Small intestine (tissue), 7 donors: ENCODE measurements around the gene STX8. TPM values are rescaled to one million over a fixed set of nuclear protein-coding genes. Genes with fewer than 3 reads are reported as not detected.

Experiments used
- DNase-seq, 2 donors: peaks; one replicate each; pipeline versions ENCODE4 v3.0.0 to v3.0.0-alpha.2; 2013
- FAIRE-seq: peaks from 2 replicates; lab custom pipeline; 2012; peaks lifted over from hg19 to GRCh38; lab: Jason Lieb, UNC
- H3K27ac ChIP-seq, 3 donors: one replicate each; pipeline ENCODE4 v1.5.1; 2013; ENCODE audit warnings: low read length in 2 of 3, mild to moderate bottlenecking in 2 of 3, control low read depth in 1 of 3, inconsistent platforms in 1 of 3, low read depth in 1 of 3, moderate library complexity in 1 of 3
- H3K27me3 ChIP-seq, 3 donors: one replicate each; pipeline ENCODE4 v1.6.1; 2013; ENCODE audit warnings: low read length in 3 of 3, inconsistent platforms in 1 of 3; ENCODE audit not compliant: control insufficient read depth in 3 of 3, insufficient read depth in 3 of 3
- H3K36me3 ChIP-seq, 3 donors: one replicate each; pipeline ENCODE4 v1.6.1; 2013; ENCODE audit warnings: low read length in 3 of 3, inconsistent platforms in 1 of 3, low read depth in 1 of 3, mild to moderate bottlenecking in 1 of 3, moderate library complexity in 1 of 3; ENCODE audit not compliant: control insufficient read depth in 3 of 3, insufficient read depth in 2 of 3
- H3K4me1 ChIP-seq, 3 donors: one replicate each; pipeline ENCODE4 v1.6.1; 2013; ENCODE audit warnings: low read length in 2 of 3, inconsistent platforms in 1 of 3, low read depth in 1 of 3, mild to moderate bottlenecking in 1 of 3, moderate library complexity in 1 of 3; ENCODE audit not compliant: control insufficient read depth in 3 of 3, insufficient read depth in 2 of 3
- H3K4me3 ChIP-seq, 3 donors: one replicate each; pipeline ENCODE4 v1.5.1; 2013; ENCODE audit warnings: low read length in 3 of 3, control low read depth in 1 of 3, inconsistent platforms in 1 of 3, low read depth in 1 of 3, mild to moderate bottlenecking in 1 of 3, moderate library complexity in 1 of 3
- H3K9me3 ChIP-seq, 2 donors: one replicate each; pipeline ENCODE4 v1.6.1; 2013; ENCODE audit warnings: low read depth in 1 of 2, low read length in 1 of 2; ENCODE audit not compliant: control insufficient read depth in 2 of 2, insufficient read depth in 1 of 2
- WGBS, 3 donors: extraction: QIAGEN DNeasy Blood & Tissue Kit; methylation state at CpG; one replicate each; pipeline ENCODE4 v1.1.7; 2013; 5-methylcytosine and 5-hydroxymethylcytosine counted together
- polyA plus RNA-seq, 4 donors: library from polyadenylated mRNA; stranded (reverse) in 3 of 4; unstranded in 1 of 4; fragments of 200-250 nt in 3 of 4; fragments of 120-200 nt in 1 of 4; gene quantifications; one replicate each; pipeline versions ENCODE4 v1.2.1 to v1.2.3, GENCODE V29; 2013
- donor health status: healthy with polysubstance abuse.
- donor health status: control.
- donor health status: control.
- donor health status: Bipolar disorder and iron deficiency.
- donor health status: healthy.

The STX8 gene
- polyA plus RNA-seq, 4 donors: 35.3 to 72.2 (median 51.8) TPM

GRCh38 chr17:9224485-9224884, 351.1 kb downstream of the STX8 start:
- Histone ChIP-seq H3K27me3 (no peaks in the 10 kb centered on the region), H3K4me3 (no peak overlapping the region), H3K27ac (no peak overlapping the region), H3K36me3 (peaks cover 0 to 2% (median 0%) of the 10 kb centered on the region in 3 donors), H3K4me1 (no peaks in the 10 kb centered on the region), H3K9me3 (no peaks in the 10 kb centered on the region)
- 90 to 96% (median 92%) methylated on average over 7 of the region's 7 CpGs for WGBS, 3 donors
- no peak for FAIRE-seq
- no peak for DNase-seq

GRCh38 chr17:9223531-9223930, 352.1 kb downstream of the STX8 start:
- no peak for DNase-seq
- Histone ChIP-seq H3K4me3 (no peak overlapping the region), H3K9me3 (no peaks in the 10 kb centered on the region), H3K36me3 (peaks cover 0 to 2% (median 0%) of the 10 kb centered on the region in 3 donors), H3K27me3 (no peaks in the 10 kb centered on the region), H3K4me1 (no peaks in the 10 kb centered on the region), H3K27ac (no peak overlapping the region)
- no peak for FAIRE-seq
- 77 to 91% (median 80%) methylated on average over 8 of the region's 8 CpGs for WGBS, 3 donors

GRCh38 chr17:9221922-9222180, 353.8 kb downstream of the STX8 start:
- WGBS, 3 donors: 90 to 97% (median 92%) methylated on average over 3 to 5 of the region's 5 CpGs
- H3K4me1 ChIP-seq: no peaks in the 10 kb centered on the region
- FAIRE-seq: no peak
- no peak for DNase-seq
- H3K27ac ChIP-seq: no peak overlapping the region
- H3K4me3 ChIP-seq: no peak overlapping the region
- H3K36me3 ChIP-seq: peaks cover 0 to 2% (median 0%) of the 10 kb centered on the region in 3 donors
- no peaks in the 10 kb centered on the region for H3K27me3 ChIP-seq
- no peaks in the 10 kb centered on the region for H3K9me3 ChIP-seq

DNA sequence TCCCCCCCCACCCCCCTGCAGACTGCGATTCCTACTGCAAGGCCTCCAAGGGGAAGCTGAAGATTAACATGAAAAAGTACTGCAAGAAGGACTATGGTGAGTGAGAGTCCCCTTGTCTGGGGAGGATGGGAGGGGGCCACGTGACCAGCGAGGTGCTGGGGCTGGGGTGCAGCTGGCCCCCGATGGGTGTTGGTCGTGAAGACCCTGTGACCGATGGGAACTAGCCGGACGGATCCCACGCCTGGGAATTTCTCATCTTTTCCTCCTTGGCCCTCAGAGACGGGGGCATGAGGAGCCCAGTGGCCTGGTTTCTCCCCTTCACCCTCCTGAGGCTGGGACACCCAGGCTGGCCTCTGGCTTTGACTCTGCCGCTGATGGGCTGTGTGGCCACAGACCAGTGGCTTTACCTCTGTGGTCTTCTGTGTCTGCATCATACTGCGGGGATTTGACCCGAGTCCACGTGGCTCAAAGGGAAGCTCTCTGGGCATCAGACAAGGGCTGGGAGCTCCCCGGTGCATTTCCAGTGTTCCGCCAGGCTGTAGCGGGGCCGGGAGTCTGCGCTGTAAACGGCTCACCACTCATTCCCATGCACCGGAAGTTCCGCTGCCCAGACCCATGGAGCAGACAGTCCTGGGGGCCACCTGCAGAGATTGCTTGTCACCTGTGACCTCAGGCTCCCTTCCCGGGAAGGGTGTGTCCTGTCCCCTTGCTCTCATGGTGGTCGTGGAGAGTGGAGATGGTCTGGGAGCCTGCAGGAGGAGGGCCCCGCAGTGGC, 354.3 kb downstream of the STX8 start:
- Histone ChIP-seq H3K4me1 (no peaks in the 10 kb centered on the region), H3K4me3 (no peak overlapping the region), H3K36me3 (no peaks in the 10 kb centered on the region), H3K27ac (no peak overlapping the region), H3K27me3 (no peaks in the 10 kb centered on the region), H3K9me3 (no peaks in the 10 kb centered on the region)
- FAIRE-seq (no peak), DNase-seq (no peak)
- 91 to 93% (median 92%) methylated on average over 23 to 25 of the region's 25 CpGs for WGBS, 3 donors

- FAIRE-seq (no peak), DNase-seq (no peak)
- no peak overlapping the region for H3K4me3 ChIP-seq
- H3K4me1 ChIP-seq: no peaks in the 10 kb centered on the region
- no peaks in the 10 kb centered on the region for H3K36me3 ChIP-seq
- H3K27ac ChIP-seq: no peak overlapping the region
- peaks cover 0 to 5% of the 10 kb centered on the region in 2 donors for H3K9me3 ChIP-seq
- WGBS, 3 donors: 87 to 97% (median 94%) methylated on average over 23 of the region's 23 CpGs
- no peaks in the 10 kb centered on the region for H3K27me3 ChIP-seq
Measured at GRCh38 chr17:9220398-9221146, 355.0 kb downstream of the STX8 start.

- DNase-seq (peak in 1 of 2 donors; percentile 37), FAIRE-seq (no peak)
- Histone ChIP-seq H3K4me1 (no peaks in the 10 kb centered on the region), H3K9me3 (peaks cover 0 to 5% of the 10 kb centered on the region in 2 donors), H3K27ac (no peak overlapping the region), H3K36me3 (no peaks in the 10 kb centered on the region), H3K4me3 (no peak overlapping the region), H3K27me3 (no peaks in the 10 kb centered on the region)
- WGBS, 3 donors: 44 to 81% (median 60%) methylated on average over 13 of the region's 13 CpGs
Measured at GRCh38 chr17:9219631-9220397, 355.8 kb downstream of the STX8 start.

GRCh38 chr17:9218911-9219310, 356.7 kb downstream of the STX8 start:
- FAIRE-seq (no peak), DNase-seq (no peak)
- Histone ChIP-seq H3K4me1 (no peaks in the 10 kb centered on the region), H3K36me3 (no peaks in the 10 kb centered on the region), H3K9me3 (peaks cover 0 to 5% of the 10 kb centered on the region in 2 donors), H3K4me3 (no peak overlapping the region), H3K27me3 (no peaks in the 10 kb centered on the region), H3K27ac (no peak overlapping the region)
- WGBS, 3 donors: 93 to 97% (median 97%) methylated on average over 15 of the region's 15 CpGs

- H3K27ac ChIP-seq: peak overlapping the region in 1 of 3 donors; percentile 13
- FAIRE-seq: no peak
- 75 to 86% (median 77%) methylated on average over 8 of the region's 8 CpGs for WGBS, 3 donors
Measured at GRCh38 chr17:9218064-9218635, 357.5 kb downstream of the STX8 start.

More at GRCh38 chr17:9218064-9218635, 357.5 kb downstream of the STX8 start:
- no peak for DNase-seq
- no peak overlapping the region for H3K4me3 ChIP-seq
- H3K27me3 ChIP-seq: no peaks in the 10 kb centered on the region
- H3K36me3 ChIP-seq: no peaks in the 10 kb centered on the region
- no peaks in the 10 kb centered on the region for H3K4me1 ChIP-seq
- peaks cover 0 to 5% of the 10 kb centered on the region in 2 donors for H3K9me3 ChIP-seq
